Mucosa of descending colon (tissue), 3 donors: ENCODE results near the gene TIPIN. TPM values are rescaled to one million over a fixed set of nuclear protein-coding genes. Genes with fewer than 3 reads are reported as not detected.

Experiments used
- ATAC-seq: fragments of 200-7000 bp; cut with Tn5 transposase; one replicate; pipeline ENCODE4 v1.9.1; 2020; ENCODE audit warnings: mild to moderate bottlenecking, moderate library complexity
- DNase-seq, 3 donors: peaks; one replicate each; pipeline ENCODE4 v3.0.0-alpha.2; 2020
- H3K36me3 ChIP-seq: fragments of 200-600 bp; one replicate; pipeline ENCODE4 v1.8.0; 2021; ENCODE audit warnings: low read depth, mild to moderate bottlenecking
- H3K4me1 ChIP-seq: fragments of 200-600 bp; one replicate; pipeline ENCODE4 v1.8.0; 2021; ENCODE audit warnings: low read depth, mild to moderate bottlenecking
- H3K4me3 ChIP-seq: fragments of 200-600 bp; one replicate; pipeline ENCODE4 v1.8.0; 2021; ENCODE audit warnings: mild to moderate bottlenecking
- H3K9me3 ChIP-seq: fragments of 200-600 bp; one replicate; pipeline ENCODE4 v1.8.0; 2021; ENCODE audit warnings: mild to moderate bottlenecking
- CTCF ChIP-seq: fragments of 200-600 bp; IDR thresholded peaks from one replicate; pipeline ENCODE4 v1.8.0; 2022; ENCODE audit warnings: antibody characterized with exemption, mild to moderate bottlenecking
- intact Hi-C, 2 donors: fragments of 100-400 bp; cut with DNase I in 1 of 2; cut with micrococcal nuclease in 1 of 2; formaldehyde crosslinking; loops; one replicate each; pipeline versions ENCODE4 v1.11.0 to v1.11.1; 2022; cut with DNase I, micrococcal nuclease
- total RNA-seq, 3 donors: library from RNA; stranded (reverse); fragmentation: NEBNext Ultra II Directional in 2 of 3; extraction: Animal tissue kit (Norgen Biotek cat#: 25700) in 2 of 3; gene quantifications; one replicate each; pipeline versions ENCODE4 v1.2.1 to v1.2.4, GENCODE V29; 2021 to 2023
- donor health status: DM: no; HTN: no; CAD: no; lungs with moderate emphysema.
- donor health status: DM: no; HTN: no; CAD: no.
- donor health status: DM: no; HTN: yes; CAD: no.

TIPIN gene
- total RNA-seq, 3 donors from 2014 or later = 5.8 to 7.0 (median 5.9) TPM

- intact Hi-C loops = no loop called here
- ATAC-seq = no peak
Measured at GRCh38 chr15:66403323-66403722, 46.8 kb upstream of the TIPIN start.

GRCh38 chr15:66402761-66403284 is 46.3 kb upstream of the TIPIN start:
- DNase-seq (no peak), ATAC-seq (no peak)
- Histone ChIP-seq H3K9me3 (no peaks in the 10 kb centered on the region), H3K36me3 (no peaks in the 10 kb centered on the region), H3K4me3 (no peak overlapping the region), H3K4me1 (no peaks in the 10 kb centered on the region)
- no peak for TF ChIP-seq CTCF
- intact Hi-C loops = no loop called here

More at GRCh38 chr15:66403323-66403722, 46.8 kb upstream of the TIPIN start:
- no peak for DNase-seq
- Histone ChIP-seq H3K4me3 (no peak overlapping the region), H3K36me3 (no peaks in the 10 kb centered on the region), H3K9me3 (no peaks in the 10 kb centered on the region), H3K4me1 (no peaks in the 10 kb centered on the region)
- no peak for TF ChIP-seq CTCF

- H3K36me3 ChIP-seq = no peaks in the 10 kb centered on the region
- H3K9me3 ChIP-seq = no peaks in the 10 kb centered on the region
- H3K4me1 ChIP-seq = no peaks in the 10 kb centered on the region
- ATAC-seq (no peak), DNase-seq (no peak)
- H3K4me3 ChIP-seq = no peak overlapping the region
- TF ChIP-seq CTCF = no peak
- intact Hi-C loops = no loop called here
Measured at GRCh38 chr15:66401130-66402021, 44.9 kb upstream of the TIPIN start.

- no peak for ATAC-seq
- Histone ChIP-seq H3K4me3 (no peak overlapping the region), H3K36me3 (no peaks in the 10 kb centered on the region), H3K4me1 (no peaks in the 10 kb centered on the region), H3K9me3 (no peaks in the 10 kb centered on the region)
- no peak for TF ChIP-seq CTCF
- intact Hi-C loops = no loop called here
- DNase-seq = no peak
Measured at GRCh38 chr15:66400351-66400774, 43.9 kb upstream of the TIPIN start.

- ATAC-seq (no peak), DNase-seq (no peak)
- H3K4me3 ChIP-seq = no peak overlapping the region
- TF ChIP-seq CTCF = no peak
- H3K9me3 ChIP-seq = no peaks in the 10 kb centered on the region
- intact Hi-C loops = loop anchor here in 1 of 2 donors (10.0 kb wide), 1 partner anchor 96 kb away; the partner anchor contains the start of gene SNAPC5
- no peaks in the 10 kb centered on the region for H3K36me3 ChIP-seq
- no peaks in the 10 kb centered on the region for H3K4me1 ChIP-seq
Measured at GRCh38 chr15:66399276-66399675, 42.8 kb upstream of the TIPIN start.
